HL-60 (cell line): ENCODE data around the gene UTRN.

Experiments used
- DNase-seq, 2 experiments: peaks; one replicate each; pipeline ENCODE4 v3.0.0-alpha.2; 2010 to 2020; ENCODE audit warnings: low read depth in 1 of 2, low spot score in 1 of 2
- H3K27ac ChIP-seq: fragments of 250-450 bp; sonication (Bioruptor Pico); replicated peaks from 2 replicates; pipeline ENCODE4 v1.5.1; 2020; ENCODE audit warnings: mild to moderate bottlenecking, moderate library complexity
- H3K27me3 ChIP-seq: fragments of 250-450 bp; sonication (Bioruptor Pico); 2 replicates; pipeline ENCODE4 v1.5.1; 2021; ENCODE audit warnings: mild to moderate bottlenecking, moderate library complexity; ENCODE audit not compliant: insufficient read depth, poor library complexity, severe bottlenecking
- H3K4me3 ChIP-seq: replicated peaks from 2 replicates; pipeline ENCODE4 v1.5.1; 2011; ENCODE audit warnings: mild to moderate bottlenecking, control low read depth, low read length; ENCODE audit not compliant: insufficient read depth
- GABPA ChIP-seq: IDR thresholded peaks from 2 replicates; pipeline ENCODE4 v1.6.1; 2012; ENCODE audit warnings: low read depth
- POLR2AphosphoS5 ChIP-seq: IDR thresholded peaks from 2 replicates; pipeline ENCODE4 v1.6.1; 2012; ENCODE audit warnings: low read depth
- SPI1 ChIP-seq: IDR thresholded peaks from 2 replicates; pipeline ENCODE4 v1.6.1; 2012; ENCODE audit warnings: low read depth, mild to moderate bottlenecking, borderline replicate concordance
- TF ChIP-seq, protein P1 (sequence below): IDR thresholded peaks from one replicate; pipeline ENCODE4 v1.5.1; 2011; ENCODE audit warnings: low read length, control low read depth, inconsistent platforms; ENCODE audit not compliant: insufficient read depth
- TF ChIP-seq, protein P2 (sequence below): IDR thresholded peaks from 2 replicates; pipeline ENCODE4 v1.6.1; 2012; ENCODE audit warnings: low read depth; ENCODE audit not compliant: insufficient replicate concordance

The UTRN gene

DNA sequence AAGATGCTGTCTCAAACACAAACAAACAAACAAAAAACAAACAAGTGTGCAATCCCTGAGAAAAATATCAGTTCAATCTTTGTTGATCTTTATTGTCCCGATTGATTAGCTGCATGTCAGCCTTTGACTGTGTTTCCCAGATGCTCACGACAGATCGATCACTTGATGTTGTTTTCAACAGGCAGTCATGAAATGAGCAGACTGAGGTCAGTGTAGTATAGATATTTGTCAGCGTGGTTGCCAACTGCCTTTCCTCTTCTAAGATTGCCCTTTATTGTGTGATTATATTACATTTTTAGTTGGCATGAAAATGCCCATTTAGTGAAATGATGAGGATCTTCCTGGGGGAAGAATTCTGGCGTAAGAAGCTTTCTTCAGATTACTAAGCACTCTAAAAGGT lies 25.6 kb downstream of the UTRN start:
- no peak for DNase-seq
- no peaks in the 10 kb centered on the region for H3K27me3 ChIP-seq
- no peak for TF ChIP-seq SPI1
- TF ChIP-seq, protein P1, sequence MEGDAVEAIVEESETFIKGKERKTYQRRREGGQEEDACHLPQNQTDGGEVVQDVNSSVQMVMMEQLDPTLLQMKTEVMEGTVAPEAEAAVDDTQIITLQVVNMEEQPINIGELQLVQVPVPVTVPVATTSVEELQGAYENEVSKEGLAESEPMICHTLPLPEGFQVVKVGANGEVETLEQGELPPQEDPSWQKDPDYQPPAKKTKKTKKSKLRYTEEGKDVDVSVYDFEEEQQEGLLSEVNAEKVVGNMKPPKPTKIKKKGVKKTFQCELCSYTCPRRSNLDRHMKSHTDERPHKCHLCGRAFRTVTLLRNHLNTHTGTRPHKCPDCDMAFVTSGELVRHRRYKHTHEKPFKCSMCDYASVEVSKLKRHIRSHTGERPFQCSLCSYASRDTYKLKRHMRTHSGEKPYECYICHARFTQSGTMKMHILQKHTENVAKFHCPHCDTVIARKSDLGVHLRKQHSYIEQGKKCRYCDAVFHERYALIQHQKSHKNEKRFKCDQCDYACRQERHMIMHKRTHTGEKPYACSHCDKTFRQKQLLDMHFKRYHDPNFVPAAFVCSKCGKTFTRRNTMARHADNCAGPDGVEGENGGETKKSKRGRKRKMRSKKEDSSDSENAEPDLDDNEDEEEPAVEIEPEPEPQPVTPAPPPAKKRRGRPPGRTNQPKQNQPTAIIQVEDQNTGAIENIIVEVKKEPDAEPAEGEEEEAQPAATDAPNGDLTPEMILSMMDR = no peak
- no peak for TF ChIP-seq GABPA
- no peak for TF ChIP-seq POLR2AphosphoS5
- TF ChIP-seq, protein P2, sequence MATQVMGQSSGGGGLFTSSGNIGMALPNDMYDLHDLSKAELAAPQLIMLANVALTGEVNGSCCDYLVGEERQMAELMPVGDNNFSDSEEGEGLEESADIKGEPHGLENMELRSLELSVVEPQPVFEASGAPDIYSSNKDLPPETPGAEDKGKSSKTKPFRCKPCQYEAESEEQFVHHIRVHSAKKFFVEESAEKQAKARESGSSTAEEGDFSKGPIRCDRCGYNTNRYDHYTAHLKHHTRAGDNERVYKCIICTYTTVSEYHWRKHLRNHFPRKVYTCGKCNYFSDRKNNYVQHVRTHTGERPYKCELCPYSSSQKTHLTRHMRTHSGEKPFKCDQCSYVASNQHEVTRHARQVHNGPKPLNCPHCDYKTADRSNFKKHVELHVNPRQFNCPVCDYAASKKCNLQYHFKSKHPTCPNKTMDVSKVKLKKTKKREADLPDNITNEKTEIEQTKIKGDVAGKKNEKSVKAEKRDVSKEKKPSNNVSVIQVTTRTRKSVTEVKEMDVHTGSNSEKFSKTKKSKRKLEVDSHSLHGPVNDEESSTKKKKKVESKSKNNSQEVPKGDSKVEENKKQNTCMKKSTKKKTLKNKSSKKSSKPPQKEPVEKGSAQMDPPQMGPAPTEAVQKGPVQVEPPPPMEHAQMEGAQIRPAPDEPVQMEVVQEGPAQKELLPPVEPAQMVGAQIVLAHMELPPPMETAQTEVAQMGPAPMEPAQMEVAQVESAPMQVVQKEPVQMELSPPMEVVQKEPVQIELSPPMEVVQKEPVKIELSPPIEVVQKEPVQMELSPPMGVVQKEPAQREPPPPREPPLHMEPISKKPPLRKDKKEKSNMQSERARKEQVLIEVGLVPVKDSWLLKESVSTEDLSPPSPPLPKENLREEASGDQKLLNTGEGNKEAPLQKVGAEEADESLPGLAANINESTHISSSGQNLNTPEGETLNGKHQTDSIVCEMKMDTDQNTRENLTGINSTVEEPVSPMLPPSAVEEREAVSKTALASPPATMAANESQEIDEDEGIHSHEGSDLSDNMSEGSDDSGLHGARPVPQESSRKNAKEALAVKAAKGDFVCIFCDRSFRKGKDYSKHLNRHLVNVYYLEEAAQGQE = no peak
- H3K4me3 ChIP-seq = no peak overlapping the region
- no peak overlapping the region for H3K27ac ChIP-seq

DNA sequence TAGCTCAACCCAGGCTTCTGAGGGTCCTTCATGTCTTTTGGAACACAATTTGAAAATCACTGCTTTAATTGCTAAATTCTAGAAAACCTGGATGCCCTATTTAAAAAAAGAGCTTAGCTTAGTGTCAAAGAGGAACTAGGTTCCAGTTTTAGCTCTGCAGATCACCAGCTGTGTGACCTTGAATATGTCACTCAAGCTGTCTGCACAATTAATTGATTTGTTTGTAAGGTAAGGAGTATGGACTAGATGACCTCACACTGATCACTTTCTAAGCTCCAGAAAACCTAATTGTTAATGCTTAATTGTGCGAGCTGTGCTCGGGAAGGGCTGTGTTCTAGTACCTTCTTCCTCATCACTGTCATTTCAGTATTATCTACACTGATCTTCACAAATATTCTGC lies 26.2 kb downstream of the UTRN start:
- Histone ChIP-seq H3K4me3 (no peak overlapping the region), H3K27ac (no peak overlapping the region), H3K27me3 (no peaks in the 10 kb centered on the region)
- no peak for DNase-seq
- TF ChIP-seq, protein P1 = no peak
- TF ChIP-seq, protein P2 = no peak
- TF ChIP-seq POLR2AphosphoS5 (no peak), GABPA (no peak), SPI1 (no peak)

DNA sequence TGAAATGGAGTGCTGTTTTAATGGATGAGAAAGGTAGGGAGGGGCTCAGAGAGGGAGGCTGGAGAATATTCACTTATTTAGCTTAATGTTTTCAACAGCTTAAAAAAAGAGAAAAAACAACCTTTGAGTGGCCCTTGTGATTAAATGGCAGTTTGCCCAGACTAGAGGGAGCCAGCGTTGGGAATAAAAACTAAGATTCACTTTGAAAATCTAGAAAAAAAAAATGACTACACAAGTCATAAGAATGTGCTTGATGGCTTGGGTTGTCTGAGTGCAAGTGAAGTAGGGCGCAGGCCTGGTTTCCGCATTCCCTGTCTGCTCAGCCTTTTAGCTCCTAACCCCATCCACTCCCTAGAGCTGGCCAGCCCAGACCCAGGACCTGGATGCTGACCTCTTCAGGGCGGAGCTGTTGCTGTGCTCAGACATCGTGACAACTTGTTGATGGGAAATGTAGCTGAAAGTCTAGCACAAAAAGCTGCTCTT lies 28.9 kb downstream of the UTRN start:
- H3K27ac ChIP-seq = no peak overlapping the region
- H3K27me3 ChIP-seq = no peaks in the 10 kb centered on the region
- TF ChIP-seq SPI1 (no peak), GABPA (no peak), POLR2AphosphoS5 (no peak)
- TF ChIP-seq, protein P1 = no peak
- TF ChIP-seq, protein P2 = no peak
- H3K4me3 ChIP-seq = no peak overlapping the region
- DNase-seq = no peak
